ENCODE data around the gene RELT. TPM values are rescaled to one million over a fixed set of nuclear protein-coding genes. Genes with fewer than 3 reads are reported as not detected.

Gene RELT
- total RNA-seq, 6 donors from 2014 or later = 4.9 to 27.0 (median 19.2) TPM

DNA sequence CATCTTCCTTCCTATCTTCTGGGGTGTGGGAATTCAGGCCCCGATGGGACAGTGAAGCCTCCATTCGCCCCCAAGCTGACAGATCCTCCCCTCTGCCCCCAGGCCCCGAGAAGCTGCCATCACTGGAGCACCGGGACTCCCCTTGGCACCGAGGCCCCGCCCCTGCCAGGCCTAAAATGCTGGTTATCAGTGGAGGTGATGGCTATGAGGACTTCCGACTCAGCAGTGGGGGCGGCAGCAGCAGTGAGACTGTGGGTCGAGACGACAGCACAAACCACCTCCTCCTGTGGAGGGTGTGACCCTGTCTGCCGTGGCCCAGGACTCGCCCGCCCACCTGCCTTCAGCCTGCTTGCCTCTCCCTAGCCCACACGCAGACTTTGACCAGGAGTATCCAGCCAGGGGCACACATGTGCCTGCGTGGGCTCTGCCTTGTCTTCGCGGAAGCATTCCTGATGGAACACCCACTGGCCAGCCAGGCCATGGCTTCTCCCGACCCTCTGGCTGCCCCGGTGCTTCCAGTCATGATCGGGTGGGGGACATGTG is 8.6 kb upstream of the RELT start:
- no peak for ATAC-seq (ENCODE audit: low FRiP score in 2 of 2)
- TF ChIP-seq POLR2AphosphoS5 (IDR thresholded peaks at IDR 0.05) (no peak), CTCF (IDR thresholded peaks at IDR 0.05) (no peak), POLR2A (IDR thresholded peaks at IDR 0.05) (no peak), EP300 (IDR thresholded peaks at IDR 0.05) (no peak)
- Histone ChIP-seq H3K9me3 (no peaks in the 10 kb centered on the region), H3K36me3 (peaks cover 5 to 56% (median 37%) of the 10 kb centered on the region in 4 donors), H3K4me1 (peaks cover 3 to 24% (median 13%) of the 10 kb centered on the region in 4 donors), H3K4me3 (no peak overlapping the region), H3K27ac (no peak overlapping the region), H3K27me3 (no peaks in the 10 kb centered on the region)
- WGBS, 2 donors = 82 to 84% methylated on average over 16 to 20 of the region's 20 CpGs
- no peak for DNase-seq

- 61 to 69% methylated on average over 5 to 6 of the region's 6 CpGs for WGBS, 2 donors
- H3K36me3 ChIP-seq = peaks cover 0 to 14% (median 6%) of the 10 kb centered on the region in 4 donors
Measured at GRCh38 chr11:73372375-73372993, 3.7 kb upstream of the RELT start.

GRCh38 chr11:73374151-73374550 is 2.0 kb upstream of the RELT start:
- Histone ChIP-seq H3K27ac (no peak overlapping the region), H3K4me3 (no peak overlapping the region), H3K9me3 (no peaks in the 10 kb centered on the region), H3K4me1 (peaks cover 8 to 36% (median 16%) of the 10 kb centered on the region in 4 donors), H3K27me3 (no peaks in the 10 kb centered on the region), H3K36me3 (no peaks in the 10 kb centered on the region)
- WGBS, 2 donors = 78 to 83% methylated on average over 4 of the region's 4 CpGs
- TF ChIP-seq POLR2A (IDR thresholded peaks at IDR 0.05) = no peak
- no peak for TF ChIP-seq EP300 (IDR thresholded peaks at IDR 0.05)
- TF ChIP-seq POLR2AphosphoS5 (IDR thresholded peaks at IDR 0.05) = no peak
- no peak for TF ChIP-seq CTCF (IDR thresholded peaks at IDR 0.05)
- ATAC-seq (ENCODE audit: low FRiP score in 2 of 2) = no peak
- no peak for DNase-seq

More at GRCh38 chr11:73372375-73372993, 3.7 kb upstream of the RELT start:
- no peak for ATAC-seq (ENCODE audit: low FRiP score in 2 of 2)
- H3K4me3 ChIP-seq = no peak overlapping the region
- no peak for DNase-seq
- peaks cover 4 to 22% (median 9%) of the 10 kb centered on the region in 4 donors for H3K4me1 ChIP-seq
- TF ChIP-seq POLR2A (IDR thresholded peaks at IDR 0.05) = no peak
- TF ChIP-seq EP300 (IDR thresholded peaks at IDR 0.05) = no peak
- peak in 2 of 6 experiments; percentile 17 to 19 for TF ChIP-seq CTCF (IDR thresholded peaks at IDR 0.05)
- TF ChIP-seq POLR2AphosphoS5 (IDR thresholded peaks at IDR 0.05) = no peak
- no peaks in the 10 kb centered on the region for H3K9me3 ChIP-seq
- no peak overlapping the region for H3K27ac ChIP-seq
- no peaks in the 10 kb centered on the region for H3K27me3 ChIP-seq

DNA sequence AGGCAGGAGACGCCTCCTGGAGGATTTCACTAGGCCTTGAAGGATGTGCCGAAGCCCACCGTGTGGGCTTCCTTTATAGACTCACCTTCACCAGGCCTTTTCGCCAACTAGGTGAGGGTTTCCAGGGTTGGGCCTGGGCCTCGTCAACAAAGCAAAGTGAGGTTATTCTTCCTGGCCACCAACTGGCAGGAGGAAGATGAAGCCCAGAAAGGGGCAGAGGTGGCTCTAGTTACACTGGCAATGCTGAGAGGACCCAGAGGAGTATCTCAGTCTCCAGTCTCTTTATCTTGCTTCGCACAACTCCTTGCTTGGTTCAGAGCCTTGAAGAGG is 404 bp upstream of the RELT start:
- DNase-seq (no peak), ATAC-seq (ENCODE audit: low FRiP score in 2 of 2) (no peak)
- H3K36me3 ChIP-seq = no peaks in the 10 kb centered on the region
- no peaks in the 10 kb centered on the region for H3K9me3 ChIP-seq
- H3K4me3 ChIP-seq = peak overlapping the region in 3 of 4 donors; percentile 72 to 91 (median 79)
- TF ChIP-seq POLR2AphosphoS5 (IDR thresholded peaks at IDR 0.05) = no peak
- TF ChIP-seq CTCF (IDR thresholded peaks at IDR 0.05) = no peak
- TF ChIP-seq POLR2A (IDR thresholded peaks at IDR 0.05) = no peak
- TF ChIP-seq EP300 (IDR thresholded peaks at IDR 0.05) = no peak
- H3K4me1 ChIP-seq = peaks cover 8 to 53% (median 32%) of the 10 kb centered on the region in 4 donors
- H3K27ac ChIP-seq = peak overlapping the region; percentile 40 to 97 (median 94)
- no peaks in the 10 kb centered on the region for H3K27me3 ChIP-seq
- WGBS, 2 donors = 60 to 62% methylated on average over 6 of the region's 6 CpGs

Measured in upper lobe of left lung (tissue), 6 donors.